ENCODE measurements around the gene CSRNP2.
"Not testable (repeated sequence)": the region's sequence is repeated elsewhere in the genome, so short reads cannot be mapped to it uniquely, and the experiment has no call there.

The CSRNP2 gene

GRCh38 chr12:51083126-51083833, at the start of gene CSRNP2:
TSS of gene CSRNP2 (minus strand) at chr12:51083596. CDS start at chr12:51076561, 7,035 bp downstream.
- peak; percentile 96 for DNase-seq

GRCh38 chr12:51132693-51133092, 49.3 kb upstream of the CSRNP2 start:
- DNase-seq = no peak

GRCh38 chr12:51131745-51132521, 48.5 kb upstream of the CSRNP2 start:
- DNase-seq = no peak

- no peak for DNase-seq
Observed at GRCh38 chr12:51128919-51129318, 45.5 kb upstream of the CSRNP2 start.

- DNase-seq = no peak
Observed at GRCh38 chr12:51127050-51127729, 43.8 kb upstream of the CSRNP2 start.

GRCh38 chr12:51126297-51126696, 42.9 kb upstream of the CSRNP2 start:
- no peak for DNase-seq

GRCh38 chr12:51124504-51124903, 41.1 kb upstream of the CSRNP2 start:
- DNase-seq = peak in 1 of 2 donors; percentile 2

GRCh38 chr12:51122844-51123243, 39.4 kb upstream of the CSRNP2 start:
- no peak for DNase-seq

- DNase-seq = no peak
Observed at GRCh38 chr12:51118706-51119105, 35.3 kb upstream of the CSRNP2 start.

- DNase-seq = no peak
Observed at GRCh38 chr12:51115533-51115932, 32.1 kb upstream of the CSRNP2 start.

- DNase-seq = no peak
Observed at GRCh38 chr12:51108136-51108535, 24.7 kb upstream of the CSRNP2 start.

- no peak for DNase-seq
Observed at GRCh38 chr12:51103977-51104376, 20.6 kb upstream of the CSRNP2 start.

GRCh38 chr12:51098611-51099010, 15.2 kb upstream of the CSRNP2 start:
- no peak for DNase-seq

GRCh38 chr12:51090705-51091229, 7.4 kb upstream of the CSRNP2 start:
- no peak for DNase-seq

- DNase-seq = no peak
Observed at GRCh38 chr12:51087818-51088217, 4.4 kb upstream of the CSRNP2 start.

GRCh38 chr12:51086933-51087332, 3.5 kb upstream of the CSRNP2 start:
- DNase-seq = no peak

GRCh38 chr12:51085757-51086156, 2.4 kb upstream of the CSRNP2 start:
- no peak for DNase-seq

GRCh38 chr12:51082561-51083125, 753 bp downstream of the CSRNP2 start:
- peak in 1 of 2 donors; percentile 38 for DNase-seq

GRCh38 chr12:51081421-51081820, 2.0 kb downstream of the CSRNP2 start:
- DNase-seq = no peak

GRCh38 chr12:51080136-51080535, 3.3 kb downstream of the CSRNP2 start:
- no peak for DNase-seq

GRCh38 chr12:51078866-51079265, 4.5 kb downstream of the CSRNP2 start:
- DNase-seq = not testable (repeated sequence)

- DNase-seq = not testable (repeated sequence)
Observed at GRCh38 chr12:51078346-51078745, 5.0 kb downstream of the CSRNP2 start.

GRCh38 chr12:51077930-51078329, 5.5 kb downstream of the CSRNP2 start:
- peak in 1 of 2 donors; percentile 44 for DNase-seq
